A549 (cell line): ENCODE results near the gene PCDHA13. TPM values are rescaled to one million over a fixed set of nuclear protein-coding genes. Genes with fewer than 3 reads are reported as not detected.
"Not testable (repeated sequence)": the region's sequence is repeated elsewhere in the genome, so short reads cannot be mapped to it uniquely, and the experiment has no call there.

ENCODE experiments used
- ATAC-seq, 2 experiments: fragments of 200-7000 bp in 1 of 2; fragments of >200 bp in 1 of 2; cut with Nextera tagmentation in 1 of 2; cut with Tn5 transposase in 1 of 2; 3 replicates each; pipeline versions ENCODE4 v1.8.0 to v1.9.1; 2018 to 2020; ENCODE audit warnings: mild to moderate bottlenecking in 1 of 2, moderate library complexity in 1 of 2
- CTCF ChIA-PET: fragments of 300-600 bp; sonication (Branson Sonifier 250); formaldehyde crosslinking; extraction: SDS; loops from one replicate; lab custom pipeline; 2021; ENCODE audit warnings: antibody characterized with exemption, inconsistent platforms; lab: Yijun Ruan, JAX
- POLR2A ChIA-PET: fragments of 350-600 bp; formaldehyde crosslinking; extraction: SDS; loops from one replicate; lab custom pipeline; 2021; ENCODE audit warnings: antibody characterized with exemption, inconsistent platforms; lab: Yijun Ruan, JAX
- DNase-seq, 2 experiments: peaks; one replicate each; pipeline versions ENCODE4 v3.0.0 to v3.0.0-alpha.2; 2011 to 2016; ENCODE audit warnings: low read depth in 1 of 2, low spot score in 1 of 2
- FAIRE-seq: peaks from 2 replicates; lab custom pipeline; 2011; peaks lifted over from hg19 to GRCh38; lab: Jason Lieb, UNC
- H3K27ac ChIP-seq, 2 experiments: fragments of >200 bp; sonication (Bioruptor Twin); formaldehyde crosslinking; 3 replicates each; pipeline ENCODE4 v1.5.1; 2016 to 2017
- H3K4me1 ChIP-seq: fragments of >200 bp; sonication (Bioruptor Twin); formaldehyde crosslinking; 3 replicates; pipeline ENCODE4 v1.6.1; 2016
- H3K4me2 ChIP-seq: fragments of >200 bp; sonication (Bioruptor Twin); formaldehyde crosslinking; 3 replicates; pipeline ENCODE4 v1.6.1; 2016
- H3K4me3 ChIP-seq: fragments of >200 bp; sonication (Bioruptor Twin); formaldehyde crosslinking; 3 replicates; pipeline ENCODE4 v1.5.1; 2016
- H3K9me3 ChIP-seq: fragments of >200 bp; sonication (Bioruptor Twin); formaldehyde crosslinking; 3 replicates; pipeline ENCODE4 v1.6.1; 2016
- CEBPB ChIP-seq, 2 experiments: fragments of >200 bp in 1 of 2; sonication (Bioruptor Twin) in 1 of 2; formaldehyde crosslinking in 1 of 2; IDR thresholded peaks; 2 replicates each; pipeline ENCODE4 v1.6.1; 2012 to 2016
- EHF ChIP-seq: fragments of 250-450 bp; sonication (Bioruptor Pico); IDR thresholded peaks from 2 replicates; pipeline ENCODE4 v1.5.0; 2020; ENCODE audit warnings: mild to moderate bottlenecking
- ELK1 ChIP-seq: fragments of 150-350 bp; IDR thresholded peaks from 2 replicates; pipeline ENCODE4 v1.6.1; 2014; ENCODE audit warnings: low read depth, mild to moderate bottlenecking, low read length
- FOSL2 ChIP-seq, 2 experiments: fragments of 450-650 bp in 1 of 2; fragments of >200 bp in 1 of 2; sonication (Bioruptor Twin) in 1 of 2; formaldehyde crosslinking; IDR thresholded peaks; 2 replicates each; pipeline versions ENCODE4 v1.5.0 to v1.6.1; 2016 to 2020; ENCODE audit warnings: mild to moderate bottlenecking in 1 of 2, moderate library complexity in 1 of 2
- HOXB5 ChIP-seq: fragments of 250-450 bp; sonication (Bioruptor Pico); IDR thresholded peaks from 2 replicates; pipeline ENCODE4 v1.5.0; 2020; ENCODE audit warnings: mild to moderate bottlenecking, moderate library complexity
- JUNB ChIP-seq: fragments of >200 bp; sonication (Bioruptor Twin); formaldehyde crosslinking; IDR thresholded peaks from 2 replicates; pipeline ENCODE4 v1.6.1; 2016
- KDM1A ChIP-seq: fragments of 200-600 bp; sonication (generic); IDR thresholded peaks from 2 replicates; pipeline ENCODE4 v1.6.1; 2016; ENCODE audit warnings: low read depth, mild to moderate bottlenecking
- KDM5A ChIP-seq: fragments of 200-600 bp; sonication (generic); IDR thresholded peaks from 2 replicates; pipeline ENCODE4 v1.6.1; 2016; ENCODE audit warnings: antibody characterized with exemption, mild to moderate bottlenecking
- MAX ChIP-seq: IDR thresholded peaks from 2 replicates; pipeline ENCODE4 v1.6.1; 2012
- NPAS2 ChIP-seq: fragments of 250-450 bp; sonication (Bioruptor Pico); IDR thresholded peaks from 2 replicates; pipeline ENCODE4 v1.8.0; 2022; ENCODE audit warnings: mild to moderate bottlenecking, moderate library complexity, borderline replicate concordance
- NR3C1 ChIP-seq: fragments of >200 bp; sonication (Bioruptor Twin); formaldehyde crosslinking; IDR thresholded peaks from 3 replicates; pipeline ENCODE4 v1.6.1; 2017
- RAD21 ChIP-seq, 2 experiments: fragments of >200 bp in 1 of 2; sonication (Bioruptor Twin) in 1 of 2; formaldehyde crosslinking in 1 of 2; IDR thresholded peaks in 1 of 2; conservative IDR thresholded peaks in 1 of 2; 2 replicates in 1 of 2; 3 replicates in 1 of 2; pipeline ENCODE4 v1.6.1; 2012 to 2018; ENCODE audit warnings: inconsistent platforms in 1 of 2
- ZFP36 ChIP-seq: fragments of 450-650 bp; IDR thresholded peaks from 2 replicates; pipeline ENCODE4 v1.6.1; 2014; ENCODE audit warnings: borderline replicate concordance; ENCODE audit not compliant: partially characterized antibody
- WGBS: methylation state at CpG from one replicate; pipeline ENCODE4 v1.1.6; 2017; ENCODE audit errors: missing lambda C conversion rate; 5-methylcytosine and 5-hydroxymethylcytosine counted together
- polyA plus RNA-seq, 4 experiments: library from polyadenylated mRNA; depleted of rRNA in 3 of 4; stranded (reverse); fragments of >200 nt; fragmentation: RNase III in 1 of 4; extraction: RNeasy Plus Mini Kit Qiagen cat#74134 plus additional on column Dnase treatment in 1 of 4; gene quantifications; 2 replicates in 3 of 4; 3 replicates in 1 of 4; pipeline ENCODE4 v1.2.3, GENCODE V29; 2011 to 2017

Gene PCDHA13
- polyA plus RNA-seq, 2 of the 4 experiments (the other 2 are of a cell fraction), result 0.14 TPM; not detected in 1

DNA sequence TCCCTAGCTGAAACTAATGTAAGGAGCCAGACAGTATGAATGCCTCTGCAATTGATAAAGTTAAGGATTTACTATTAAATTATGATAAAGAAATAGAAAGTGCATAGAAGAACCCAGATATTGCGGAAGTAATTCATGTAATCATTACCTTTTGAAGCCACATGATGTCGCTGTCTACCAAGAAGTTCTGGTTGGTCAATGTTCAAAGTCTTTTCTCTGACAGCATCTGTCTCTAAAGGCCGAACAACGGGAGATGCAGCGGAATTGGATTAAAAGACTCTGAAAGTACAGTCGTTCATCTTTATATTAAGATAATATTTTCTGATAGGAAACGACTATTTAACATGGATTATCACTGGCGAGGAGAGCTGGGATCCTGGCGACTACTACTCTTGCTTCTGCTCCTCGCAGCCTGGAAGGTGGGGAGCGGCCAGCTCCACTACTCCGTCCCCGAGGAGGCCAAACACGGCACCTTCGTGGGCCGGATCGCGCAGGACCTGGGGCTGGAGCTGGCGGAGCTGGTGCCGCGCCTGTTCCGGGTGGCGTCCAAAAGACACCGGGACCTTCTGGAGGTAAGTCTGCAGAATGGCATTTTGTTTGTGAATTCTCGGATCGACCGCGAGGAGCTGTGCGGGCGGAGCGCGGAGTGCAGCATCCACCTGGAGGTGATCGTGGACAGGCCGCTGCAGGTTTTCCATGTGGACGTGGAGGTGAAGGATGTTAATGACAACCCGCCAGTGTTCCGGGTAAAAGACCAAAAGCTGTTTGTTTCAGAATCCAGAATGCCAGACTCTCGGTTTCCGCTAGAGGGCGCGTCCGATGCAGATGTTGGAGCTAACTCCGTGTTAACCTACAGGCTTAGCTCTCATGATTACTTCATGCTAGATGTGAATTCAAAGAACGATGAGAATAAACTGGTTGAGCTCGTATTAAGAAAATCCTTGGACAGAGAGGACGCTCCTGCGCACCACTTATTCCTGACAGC lies 40.7 kb upstream of the PCDHA13 start, which contains the start of gene PCDHA8 (continued):
- no peak for TF ChIP-seq CEBPB (IDR thresholded peaks at IDR 0.05)
- peak; percentile 50 to 55 for TF ChIP-seq RAD21 (conservative IDR thresholded peaks at IDR 0.05 in 1 of 2, IDR thresholded peaks at IDR 0.05 in 1 of 2)
- TF ChIP-seq ELK1, result no peak
- no peak for TF ChIP-seq HOXB5 (CRISPR knock-in tag)
- TF ChIP-seq KDM5A, result no peak
- TF ChIP-seq, all 56 proteins: peak for 3

- H3K4me2 ChIP-seq, result no peak overlapping the region
- H3K27ac ChIP-seq, result no peak overlapping the region
- H3K4me1 ChIP-seq, result no peaks in the 10 kb centered on the region
- no peak overlapping the region for H3K4me3 ChIP-seq
- TF ChIP-seq EHF (CRISPR knock-in tag) (no peak), NR3C1 (no peak), KDM1A (no peak), ZFP36 (no peak), FOSL2 (IDR thresholded peaks at IDR 0.05) (no peak), FOSL2 (CRISPR knock-in tag; IDR thresholded peaks at IDR 0.05) (no peak), NPAS2 (CRISPR knock-in tag) (no peak), MAX (no peak), JUNB (no peak)
- TF ChIP-seq, all 56 proteins: peak for 0
- DNase-seq (no peak), FAIRE-seq (no peak), ATAC-seq (no peak)
- 87% methylated on average over 82 of the region's 87 CpGs for WGBS
- H3K9me3 ChIP-seq, result 0 out of 3 replicates have a peak, but pooled peaks cover 3% of the 10 kb centered on the region
- ChIA-PET CTCF (interaction anchor here (1.0 kb wide), 1 partner anchor 197 kb away, joined by 3 read pairs; no protein-coding TSS in a partner anchor), POLR2A (no interaction called here)
Observed at GRCh38 chr5:140842798-140843733, 38.9 kb upstream of the PCDHA13 start.

DNA sequence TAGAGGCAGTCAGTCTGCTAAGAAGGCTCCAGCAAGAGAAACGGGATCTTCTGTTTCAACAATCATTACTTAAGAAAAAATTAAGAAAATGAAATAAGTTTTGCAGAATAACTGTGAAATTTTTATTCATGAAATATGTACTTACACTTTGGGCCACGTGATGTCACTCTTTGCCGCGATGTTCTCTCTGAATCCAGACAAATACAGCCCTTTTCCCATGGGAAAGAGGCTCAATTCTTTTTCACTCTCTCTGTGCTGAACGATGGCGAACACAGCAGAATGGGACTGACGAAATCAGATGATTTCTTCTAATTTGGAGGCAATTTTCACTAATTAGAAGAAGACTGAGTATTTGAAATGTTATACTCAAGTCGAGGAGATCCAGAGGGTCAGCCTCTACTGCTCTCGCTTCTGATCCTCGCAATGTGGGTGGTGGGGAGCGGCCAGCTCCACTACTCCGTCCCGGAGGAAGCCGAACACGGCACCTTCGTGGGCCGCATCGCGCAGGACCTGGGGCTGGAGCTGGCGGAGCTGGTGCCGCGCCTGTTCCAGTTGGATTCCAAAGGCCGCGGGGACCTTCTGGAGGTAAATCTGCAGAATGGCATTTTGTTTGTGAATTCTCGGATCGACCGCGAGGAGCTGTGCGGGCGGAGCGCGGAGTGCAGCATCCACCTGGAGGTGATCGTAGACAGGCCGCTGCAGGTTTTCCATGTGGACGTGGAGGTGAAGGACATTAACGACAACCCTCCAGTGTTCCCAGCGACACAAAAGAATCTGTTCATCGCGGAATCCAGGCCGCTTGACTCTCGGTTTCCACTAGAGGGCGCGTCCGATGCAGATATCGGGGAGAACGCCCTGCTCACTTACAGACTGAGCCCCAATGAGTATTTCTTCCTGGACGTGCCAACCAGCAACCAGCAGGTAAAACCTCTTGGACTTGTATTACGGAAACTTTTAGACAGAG lies 33.5 kb upstream of the PCDHA13 start, which contains the start of gene PCDHA9:
Gene PCDHA9 (plus strand): TSS at position 244 of the 964 bp plus-strand sequence. CDS start 114 bp downstream, at position 358.
- ATAC-seq, result peak in 1 of 2 experiments; percentile 61; a peak in 3 of 6 replicates

GRCh38 chr5:140849831-140850634 lies 31.9 kb upstream of the PCDHA13 start:
- H3K4me2 ChIP-seq, H3K27ac ChIP-seq, H3K9me3 ChIP-seq, H3K4me3 ChIP-seq, DNase-seq, POLR2A ChIA-PET, ATAC-seq, FAIRE-seq, H3K4me1 ChIP-seq: not testable (repeated sequence)
- WGBS, result 91% methylated on average over 93 of the region's 101 CpGs
- CTCF ChIA-PET, result interaction anchor here (1.3 kb wide), 1 partner anchor 10 kb away, joined by 3 read pairs; no protein-coding TSS in a partner anchor

More for the DNA sequence above, 33.5 kb upstream of the PCDHA13 start, which contains the start of gene PCDHA9:
- DNase-seq, H3K27ac ChIP-seq, CTCF ChIA-PET, H3K4me2 ChIP-seq, POLR2A ChIA-PET, H3K4me1 ChIP-seq, FAIRE-seq, H3K9me3 ChIP-seq, H3K4me3 ChIP-seq: not testable (repeated sequence)
- WGBS, result 71% methylated on average over 38 of the region's 48 CpGs
